ENCODE measurements around the gene STX1B. TPM values are rescaled to one million over a fixed set of nuclear protein-coding genes. Genes with fewer than 3 reads are reported as not detected.

Gene STX1B
- total RNA-seq, 1 donor from 2014 or later = 0.75 TPM

GRCh38 chr16:30953111-30953510, 57.3 kb downstream of the STX1B start:
- Mint-ChIP-seq H3K4me3 (no peak overlapping the region), H3K9me3 (no peaks in the 10 kb centered on the region), H3K36me3 (ENCODE audit: low read depth) (peaks cover 2% of the 10 kb centered on the region), H3K27me3 (no peaks in the 10 kb centered on the region), H3K4me1 (peaks cover 24% of the 10 kb centered on the region), H3K27ac (no peak overlapping the region)
- no peak for DNase-seq
- intact Hi-C loops (cut with micrococcal nuclease) = loop anchor here (10.0 kb wide), 1 partner anchor 912 kb away; no protein-coding TSS in a partner anchor

DNA sequence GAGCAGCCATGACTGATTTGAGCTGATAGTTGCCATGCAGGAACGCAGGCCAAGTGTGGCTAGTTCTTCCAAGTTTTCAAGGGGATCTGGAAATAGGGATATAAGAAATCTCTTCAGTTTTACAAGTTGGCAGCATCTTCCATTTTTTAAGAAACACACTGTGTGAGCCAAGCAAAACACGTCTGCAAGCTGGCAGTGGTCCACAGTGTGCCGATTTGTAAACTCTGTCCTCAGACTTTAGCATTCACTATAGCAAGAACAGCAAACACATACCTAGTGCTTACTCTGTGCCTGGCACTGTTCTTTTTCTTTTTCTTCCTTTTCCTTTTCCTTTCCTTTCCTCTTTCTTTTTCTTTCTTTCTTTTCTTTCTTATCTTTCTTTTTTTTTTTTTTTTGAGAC, 58.7 kb downstream of the STX1B start:
- Mint-ChIP-seq H3K27ac (no peak overlapping the region), H3K36me3 (ENCODE audit: low read depth) (no peaks in the 10 kb centered on the region), H3K4me1 (peaks cover 21% of the 10 kb centered on the region), H3K4me3 (no peak overlapping the region), H3K27me3 (no peaks in the 10 kb centered on the region), H3K9me3 (no peaks in the 10 kb centered on the region)
- no peak for DNase-seq
- intact Hi-C loops (cut with micrococcal nuclease) = loop anchor here (10.0 kb wide), 1 partner anchor 913 kb away; no protein-coding TSS in a partner anchor

- DNase-seq = no peak
Observed at GRCh38 chr16:30951193-30951592, 59.2 kb downstream of the STX1B start.

GRCh38 chr16:30950516-30951065, 59.8 kb downstream of the STX1B start:
- peaks cover 2% of the 10 kb centered on the region for H3K36me3 Mint-ChIP-seq (ENCODE audit: low read depth)
- no peaks in the 10 kb centered on the region for H3K9me3 Mint-ChIP-seq
- no peaks in the 10 kb centered on the region for H3K27me3 Mint-ChIP-seq
- DNase-seq = peak; percentile 58
- H3K4me3 Mint-ChIP-seq = peak overlapping the region; percentile 85
- peak overlapping the region; percentile 81 for H3K27ac Mint-ChIP-seq
- intact Hi-C loops (cut with micrococcal nuclease) = loop anchor here (10.0 kb wide), 1 partner anchor 914 kb away; no protein-coding TSS in a partner anchor
- peaks cover 14% of the 10 kb centered on the region for H3K4me1 Mint-ChIP-seq

More at GRCh38 chr16:30951193-30951592, 59.2 kb downstream of the STX1B start:
- Mint-ChIP-seq H3K4me1 (peaks cover 19% of the 10 kb centered on the region), H3K4me3 (no peak overlapping the region), H3K9me3 (no peaks in the 10 kb centered on the region), H3K27ac (no peak overlapping the region), H3K36me3 (ENCODE audit: low read depth) (peaks cover 2% of the 10 kb centered on the region), H3K27me3 (no peaks in the 10 kb centered on the region)
- intact Hi-C loops (cut with micrococcal nuclease) = loop anchor here (10.0 kb wide), 1 partner anchor 914 kb away; no protein-coding TSS in a partner anchor

DNA sequence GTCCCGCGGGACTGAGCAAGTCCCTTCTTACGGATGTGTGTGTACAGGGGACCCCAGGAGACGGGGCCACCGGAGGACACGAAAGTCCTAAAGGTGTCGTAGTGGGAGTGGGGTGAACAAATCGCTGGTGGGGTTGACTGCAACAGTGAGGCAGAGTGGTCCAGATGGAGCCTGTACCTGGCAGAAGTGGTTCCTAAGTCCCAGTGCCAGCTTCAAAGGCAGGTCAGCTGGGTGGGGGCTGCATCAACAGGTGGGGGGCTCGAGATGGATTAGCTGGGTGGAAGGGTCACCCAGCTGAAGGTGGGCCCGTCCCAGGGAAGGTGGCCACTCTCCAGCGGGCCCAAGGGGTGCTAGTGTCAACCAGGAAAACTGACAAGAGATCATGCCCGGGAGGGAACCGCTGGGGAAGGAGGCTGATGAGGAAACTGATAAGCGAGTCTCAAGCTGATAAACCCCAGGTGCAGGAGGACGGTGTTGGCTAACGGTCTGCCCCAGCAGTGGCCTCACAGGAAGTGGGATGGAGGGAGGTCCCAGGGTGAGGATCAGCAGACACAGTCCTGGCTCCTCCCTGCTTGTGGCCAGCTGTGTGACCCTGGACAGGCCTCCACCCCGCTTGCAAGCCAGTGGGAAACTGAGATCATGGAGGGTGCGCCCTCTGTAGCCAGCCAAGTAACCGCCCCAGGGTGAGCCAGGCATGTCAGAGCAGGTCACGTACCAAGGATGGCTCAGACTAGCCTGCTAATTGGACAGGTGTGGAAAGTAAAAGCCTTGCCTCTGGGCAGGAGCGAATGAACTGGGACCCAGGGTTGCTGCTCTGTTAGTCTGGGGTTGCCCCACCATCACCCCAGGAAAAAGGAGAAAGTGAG, 60.6 kb downstream of the STX1B start:
- peak overlapping the region; percentile 85 for H3K4me3 Mint-ChIP-seq
- no peaks in the 10 kb centered on the region for H3K27me3 Mint-ChIP-seq
- H3K27ac Mint-ChIP-seq = peak overlapping the region; percentile 81
- intact Hi-C loops (cut with micrococcal nuclease) = loop anchor here (10.0 kb wide), 1 partner anchor 915 kb away; no protein-coding TSS in a partner anchor
- peaks cover 14% of the 10 kb centered on the region for H3K4me1 Mint-ChIP-seq
- H3K36me3 Mint-ChIP-seq (ENCODE audit: low read depth) = peaks cover 2% of the 10 kb centered on the region
- peak; percentile 86 for DNase-seq
- H3K9me3 Mint-ChIP-seq = no peaks in the 10 kb centered on the region

DNA sequence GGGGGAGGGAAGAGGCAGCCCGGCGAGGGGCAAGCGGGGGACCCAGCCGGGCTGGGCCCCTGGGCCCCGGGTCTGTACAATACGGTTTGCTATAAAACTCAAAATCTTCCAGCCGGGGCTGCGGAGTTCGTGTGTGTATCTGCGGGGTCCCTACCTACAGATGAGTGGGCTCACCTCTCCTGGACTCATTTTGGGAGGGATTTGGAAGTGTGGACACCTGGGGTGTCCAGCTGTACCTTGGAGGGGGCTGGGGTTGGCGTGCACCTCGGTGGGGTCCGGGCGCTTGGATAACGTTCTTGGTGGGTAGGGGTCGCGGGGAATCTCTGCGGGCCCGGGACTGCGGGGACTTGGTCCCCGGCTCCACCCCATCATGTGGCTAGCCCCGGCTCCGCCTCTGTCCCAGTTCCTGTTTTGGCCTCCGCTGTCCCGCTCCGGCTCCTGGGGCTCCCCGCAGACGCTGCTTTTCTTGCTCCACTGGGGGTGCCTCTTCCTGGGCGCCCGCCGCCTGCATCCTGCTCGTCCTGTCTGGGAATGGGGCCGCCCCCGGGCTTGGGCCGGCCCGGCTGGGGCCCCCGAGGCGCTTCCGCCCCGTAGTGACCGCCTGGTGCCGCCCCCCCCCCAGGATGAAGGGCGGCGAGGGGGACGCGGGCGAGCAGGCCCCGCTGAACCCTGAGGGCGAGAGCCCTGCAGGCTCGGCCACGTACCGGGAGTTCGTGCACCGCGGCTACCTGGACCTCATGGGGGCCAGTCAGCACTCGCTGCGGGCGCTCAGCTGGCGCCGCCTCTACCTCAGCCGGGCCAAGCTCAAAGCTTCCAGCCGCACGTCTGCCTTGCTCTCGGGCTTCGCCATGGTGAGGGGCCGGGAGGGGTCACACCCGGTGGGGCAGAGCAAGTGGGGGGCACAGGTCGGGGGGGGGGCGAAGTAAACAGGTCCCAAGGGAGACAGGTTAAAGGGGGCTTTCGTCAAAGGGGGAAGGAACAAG, 61.5 kb downstream of the STX1B start, which contains the start of gene ORAI3:
ORAI3 (plus strand) TSS at position 402 of the 983 bp plus-strand sequence; CDS start at position 624, 222 bp downstream.
- Mint-ChIP-seq H3K27me3 (no peaks in the 10 kb centered on the region), H3K4me1 (peaks cover 14% of the 10 kb centered on the region), H3K4me3 (peak within 1 kb of the TSS; percentile 85), H3K36me3 (ENCODE audit: low read depth) (peaks cover 8% of the 10 kb centered on the region), H3K9me3 (no peaks in the 10 kb centered on the region), H3K27ac (peak within 1 kb of the TSS; percentile 81)
- intact Hi-C loops (cut with micrococcal nuclease) = no loop called here
- DNase-seq = peak; percentile 87

- no peak overlapping the region for H3K27ac Mint-ChIP-seq
Observed at GRCh38 chr16:30947859-30948666, 62.4 kb downstream of the STX1B start.

DNA sequence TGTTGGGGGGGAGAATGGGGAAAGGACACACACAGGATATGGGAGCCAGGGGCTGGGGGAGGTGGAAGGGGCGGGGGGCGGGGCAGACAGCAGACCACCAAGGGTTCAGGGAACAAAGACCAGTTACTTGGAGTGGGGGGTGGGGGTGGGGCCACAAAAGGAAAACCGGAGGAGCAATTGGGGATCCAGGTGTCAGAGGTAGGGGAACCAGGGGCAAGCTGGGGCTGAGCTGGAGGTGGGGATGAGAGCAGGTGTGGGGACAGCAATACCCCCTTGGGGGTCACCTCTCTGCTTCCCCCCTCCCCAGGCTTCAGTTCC, 62.9 kb downstream of the STX1B start:
- peaks cover 15% of the 10 kb centered on the region for H3K36me3 Mint-ChIP-seq (ENCODE audit: low read depth)
- no peak for DNase-seq
- intact Hi-C loops (cut with micrococcal nuclease) = no loop called here
- no peaks in the 10 kb centered on the region for H3K27me3 Mint-ChIP-seq
- H3K27ac Mint-ChIP-seq = no peak overlapping the region
- peaks cover 16% of the 10 kb centered on the region for H3K4me1 Mint-ChIP-seq
- H3K9me3 Mint-ChIP-seq = no peaks in the 10 kb centered on the region
- no peak overlapping the region for H3K4me3 Mint-ChIP-seq

More at GRCh38 chr16:30947859-30948666, 62.4 kb downstream of the STX1B start:
- intact Hi-C loops (cut with micrococcal nuclease) = no loop called here
- DNase-seq = peak; percentile 68
- Mint-ChIP-seq H3K36me3 (ENCODE audit: low read depth) (peaks cover 12% of the 10 kb centered on the region), H3K9me3 (no peaks in the 10 kb centered on the region), H3K27me3 (no peaks in the 10 kb centered on the region), H3K4me1 (peaks cover 12% of the 10 kb centered on the region), H3K4me3 (no peak overlapping the region)

GRCh38 chr16:30946671-30947540, 63.5 kb downstream of the STX1B start:
- no peak for DNase-seq
- H3K27me3 Mint-ChIP-seq = no peaks in the 10 kb centered on the region
- no peaks in the 10 kb centered on the region for H3K9me3 Mint-ChIP-seq
- intact Hi-C loops (cut with micrococcal nuclease) = no loop called here
- H3K36me3 Mint-ChIP-seq (ENCODE audit: low read depth) = peaks cover 19% of the 10 kb centered on the region
- no peak overlapping the region for H3K27ac Mint-ChIP-seq
- H3K4me3 Mint-ChIP-seq = no peak overlapping the region
- peaks cover 21% of the 10 kb centered on the region for H3K4me1 Mint-ChIP-seq

DNA sequence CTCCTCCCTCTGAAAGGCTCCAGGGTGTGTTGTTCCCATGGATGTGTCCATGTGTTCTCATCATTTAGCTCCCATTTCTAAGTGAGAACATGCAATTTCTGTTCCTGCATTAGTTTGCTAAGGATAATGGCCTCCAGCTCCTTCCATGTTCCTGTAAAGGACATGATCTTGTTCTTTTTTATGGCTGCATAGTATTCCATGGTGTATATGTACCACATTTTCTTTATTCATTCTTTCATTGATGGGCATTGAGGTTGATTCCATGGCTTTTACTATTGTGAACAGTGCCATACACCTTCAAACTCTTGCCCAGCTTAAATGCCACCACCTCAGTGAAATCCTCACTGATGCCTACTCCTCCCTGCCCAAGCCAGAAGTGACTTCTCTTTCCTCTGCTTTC, 66.1 kb downstream of the STX1B start:
- H3K9me3 Mint-ChIP-seq = no peaks in the 10 kb centered on the region
- no peaks in the 10 kb centered on the region for H3K27me3 Mint-ChIP-seq
- peaks cover 17% of the 10 kb centered on the region for H3K4me1 Mint-ChIP-seq
- no peak for DNase-seq
- peaks cover 26% of the 10 kb centered on the region for H3K36me3 Mint-ChIP-seq (ENCODE audit: low read depth)
- no peak overlapping the region for H3K27ac Mint-ChIP-seq
- intact Hi-C loops (cut with micrococcal nuclease) = no loop called here
- H3K4me3 Mint-ChIP-seq = no peak overlapping the region

DNA sequence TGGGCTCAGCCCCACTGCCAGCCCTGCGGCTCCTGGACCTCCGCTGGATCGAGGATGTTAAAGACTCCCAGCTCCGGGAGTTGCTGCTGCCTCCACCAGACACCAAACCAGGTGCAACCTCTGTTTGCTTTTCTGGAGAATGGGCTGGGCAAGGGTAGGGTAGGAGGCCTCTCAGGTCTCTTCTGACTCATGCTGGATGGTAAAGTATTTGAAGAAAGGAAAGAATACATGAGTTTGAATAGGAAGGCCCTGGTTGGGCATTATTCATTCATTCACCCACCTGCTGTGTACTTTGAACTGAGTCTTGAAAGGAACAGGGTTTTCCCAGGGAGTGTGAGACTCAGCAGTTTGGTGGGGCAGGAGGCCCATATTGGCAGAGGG, 68.0 kb downstream of the STX1B start:
- Mint-ChIP-seq H3K36me3 (ENCODE audit: low read depth) (peaks cover 30% of the 10 kb centered on the region), H3K27me3 (no peaks in the 10 kb centered on the region), H3K27ac (peak overlapping the region; percentile 57), H3K4me3 (peak overlapping the region; percentile 63), H3K9me3 (no peaks in the 10 kb centered on the region), H3K4me1 (peaks cover 22% of the 10 kb centered on the region)
- no peak for DNase-seq
- intact Hi-C loops (cut with micrococcal nuclease) = loop anchor here (1.0 kb wide), 2 partner anchors 20 to 98 kb away; no protein-coding TSS in a partner anchor

All from activated CD4-positive, alpha-beta T cell treated with anti-CD3 and anti-CD28 coated beads, Interleukin-2, amount 10 ng/mL, durations not matched to agents 24 days and 14 days (primary cell).